Activated CD8-positive, alpha-beta T cell treated with anti-CD3 and anti-CD28 coated beads for 36 hours (primary cell): ENCODE results near the gene BCL2. TPM values are rescaled to one million over a fixed set of nuclear protein-coding genes. Genes with fewer than 3 reads are reported as not detected.
A peak's percentile ranks its signal among the peaks of the same experiment; 100 is the strongest.

Experiments
- ATAC-seq: fragments of 200-7000 bp; cut with Tn5 transposase; one replicate; pipeline ENCODE4 v1.10.0; 2021; ENCODE audit warnings: mild to moderate bottlenecking, moderate library complexity
- CTCF ChIA-PET: fragments of 350-600 bp; sonication (Branson Sonifier 250); formaldehyde crosslinking; loops from one replicate; lab custom pipeline; 2021; ENCODE audit warnings: antibody characterized with exemption; lab: Charles Lee
- POLR2A ChIA-PET: fragments of 350-600 bp; sonication (Branson Sonifier 250); formaldehyde crosslinking; loops from one replicate; lab custom pipeline; 2021; ENCODE audit warnings: antibody characterized with exemption; lab: Charles Lee
- DNase-seq: peaks from one replicate; pipeline ENCODE4 v3.0.0-alpha.2; 2020
- H3K27ac Mint-ChIP-seq: one replicate; pipeline ENCODE4 v1.8.0; 2021; ENCODE audit warnings: mild to moderate bottlenecking, mixed read lengths
- H3K27me3 Mint-ChIP-seq: one replicate; pipeline ENCODE4 v1.8.0; 2021; ENCODE audit warnings: mixed read lengths
- H3K36me3 Mint-ChIP-seq: one replicate; pipeline ENCODE4 v1.8.0; 2021; ENCODE audit warnings: low read depth, mixed read lengths
- H3K4me1 Mint-ChIP-seq: one replicate; pipeline ENCODE4 v1.8.0; 2021; ENCODE audit warnings: low read depth, mixed read lengths
- H3K4me3 Mint-ChIP-seq: one replicate; pipeline ENCODE4 v1.8.0; 2021; ENCODE audit warnings: mild to moderate bottlenecking, moderate library complexity, mixed read lengths
- H3K9me3 Mint-ChIP-seq: one replicate; pipeline ENCODE4 v1.8.0; 2021; ENCODE audit warnings: mixed read lengths
- CTCF ChIP-seq: fragments of 200-600 bp; IDR thresholded peaks from one replicate; pipeline ENCODE4 v1.8.0; 2022; ENCODE audit warnings: antibody characterized with exemption, mild to moderate bottlenecking
- intact Hi-C: fragments of 100-400 bp; cut with micrococcal nuclease; formaldehyde crosslinking; loops from one replicate; pipeline ENCODE4 v1.10.0; 2022
- total RNA-seq, 2 experiments: library from RNA; stranded (reverse); gene quantifications; one replicate each; pipeline ENCODE4 v1.2.3, GENCODE V29; 2021

Gene BCL2
- total RNA-seq, 2 experiments from 2014 or later, result 104 to 107 TPM

- DNase-seq (no peak), ATAC-seq (no peak)
- Mint-ChIP-seq H3K4me1 (peaks cover 19% of the 10 kb centered on the region), H3K9me3 (no peaks in the 10 kb centered on the region), H3K27ac (no peak overlapping the region), H3K36me3 (peaks cover 3% of the 10 kb centered on the region), H3K4me3 (no peak overlapping the region), H3K27me3 (no peaks in the 10 kb centered on the region)
- ChIA-PET CTCF (interaction anchor here (0.6 to 7.4 kb wide), 7 partner anchors 13 to 308 kb away, joined by 3 to 140 read pairs (median 20); no protein-coding TSS in a partner anchor), POLR2A (interaction anchor here (0.7 kb wide), 1 partner anchor 194 kb away, joined by 3 read pairs; no protein-coding TSS in a partner anchor)
- TF ChIP-seq CTCF, result no peak
- intact Hi-C loops, result no loop called here
Observed at GRCh38 chr18:63325086-63325686, 5.6 kb upstream of the BCL2 start.

- Mint-ChIP-seq H3K36me3 (peaks cover 13% of the 10 kb centered on the region), H3K27me3 (no peaks in the 10 kb centered on the region), H3K9me3 (no peaks in the 10 kb centered on the region), H3K27ac (no peak overlapping the region), H3K4me1 (peaks cover 19% of the 10 kb centered on the region), H3K4me3 (no peak overlapping the region)
- intact Hi-C loops, result loop anchor here (2.0 kb wide), 1 partner anchor 306 kb away; no protein-coding TSS in a partner anchor
- CTCF ChIA-PET, result interaction anchor here (0.6 to 7.4 kb wide), 56 partner anchors 9 to 338 kb away, joined by 3 to 140 read pairs (median 4); no protein-coding TSS in a partner anchor
- peak; percentile 73 for DNase-seq
- POLR2A ChIA-PET, result interaction anchor here (0.6 to 2.0 kb wide), 4 partner anchors 53 to 306 kb away, joined by 3 to 13 read pairs (median 4); no protein-coding TSS in a partner anchor
- TF ChIP-seq CTCF, result peak; percentile 86
- ATAC-seq, result no peak
Observed at GRCh38 chr18:63322908-63323634, 3.5 kb upstream of the BCL2 start.

GRCh38 chr18:63322206-63322605 lies 2.6 kb upstream of the BCL2 start:
- no peak overlapping the region for H3K4me3 Mint-ChIP-seq
- ChIA-PET CTCF (interaction anchor here (0.6 to 7.4 kb wide), 40 partner anchors 10 to 337 kb away, joined by 3 to 140 read pairs (median 4); no protein-coding TSS in a partner anchor), POLR2A (interaction anchor here (0.6 to 2.0 kb wide), 4 partner anchors 52 to 305 kb away, joined by 3 to 13 read pairs (median 4); no protein-coding TSS in a partner anchor)
- no peaks in the 10 kb centered on the region for H3K27me3 Mint-ChIP-seq
- DNase-seq (no peak), ATAC-seq (no peak)
- peaks cover 22% of the 10 kb centered on the region for H3K36me3 Mint-ChIP-seq
- H3K9me3 Mint-ChIP-seq, result no peaks in the 10 kb centered on the region
- H3K4me1 Mint-ChIP-seq, result peaks cover 19% of the 10 kb centered on the region
- TF ChIP-seq CTCF, result no peak
- intact Hi-C loops, result loop anchor here (2.0 kb wide), 1 partner anchor 305 kb away; no protein-coding TSS in a partner anchor
- peak overlapping the region; percentile 60 for H3K27ac Mint-ChIP-seq

DNA sequence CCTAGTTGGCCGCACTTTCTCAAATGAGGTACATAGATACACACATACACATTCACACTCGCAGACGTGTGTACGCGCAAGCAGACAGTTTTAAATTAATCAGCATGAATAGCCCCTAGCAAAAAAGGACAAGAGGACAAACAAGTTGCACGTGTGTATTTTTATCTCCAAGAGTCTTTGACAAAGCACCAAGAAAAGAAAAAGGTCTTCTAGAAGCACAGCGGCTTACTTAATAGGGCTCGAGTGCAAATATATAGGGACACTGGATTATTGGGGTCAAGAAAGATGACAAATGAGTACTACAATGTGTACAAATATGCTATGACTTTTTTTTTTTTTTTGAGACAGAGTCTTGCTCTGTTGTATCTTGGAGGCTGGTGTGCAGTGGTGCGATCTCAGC lies 1.7 kb upstream of the BCL2 start:
- H3K4me1 Mint-ChIP-seq, result peaks cover 19% of the 10 kb centered on the region
- peaks cover 31% of the 10 kb centered on the region for H3K36me3 Mint-ChIP-seq
- H3K9me3 Mint-ChIP-seq, result no peaks in the 10 kb centered on the region
- no peaks in the 10 kb centered on the region for H3K27me3 Mint-ChIP-seq
- DNase-seq (no peak), ATAC-seq (no peak)
- CTCF ChIA-PET, result interaction anchor here (0.8 to 7.4 kb wide), 6 partner anchors 17 to 305 kb away, joined by 3 to 140 read pairs (median 6); no protein-coding TSS in a partner anchor
- TF ChIP-seq CTCF, result no peak
- peak overlapping the region; percentile 94 for H3K27ac Mint-ChIP-seq
- H3K4me3 Mint-ChIP-seq, result peak overlapping the region; percentile 93
- POLR2A ChIA-PET, result interaction anchor here (0.8 to 1.6 kb wide), 4 partner anchors 12 to 185 kb away, joined by 3 to 8 read pairs (median 3); no protein-coding TSS in a partner anchor
- intact Hi-C loops, result no loop called here
